HEK293 (cell line): ENCODE measurements around the gene PLCH2.

Source experiments
- GLI4 ChIP-seq: fragments of 450-650 bp; formaldehyde crosslinking; IDR thresholded peaks from 2 replicates; pipeline ENCODE4 v1.5.1; 2016; ENCODE audit warnings: missing biosample characterization, missing genetic modification characterization
- GLIS1 ChIP-seq: fragments of 450-650 bp; formaldehyde crosslinking; IDR thresholded peaks from 2 replicates; pipeline ENCODE4 v1.5.1; 2016; ENCODE audit warnings: missing biosample characterization, missing genetic modification characterization
- HOXA7 ChIP-seq: sonication (generic); formaldehyde crosslinking; IDR thresholded peaks from 2 replicates; pipeline ENCODE4 v1.8.1; 2022; ENCODE audit warnings: missing genetic modification reagents, borderline replicate concordance
- TRIM28 ChIP-seq: IDR thresholded peaks from 2 replicates; pipeline ENCODE4 v1.6.1; 2011; ENCODE audit warnings: low read length, control low read depth, borderline replicate concordance
- ZNF146 ChIP-seq: fragments of 450-650 bp; formaldehyde crosslinking; IDR thresholded peaks from 2 replicates; pipeline ENCODE4 v1.5.1; 2016; ENCODE audit warnings: missing biosample characterization, missing genetic modification characterization
- ZNF211 ChIP-seq: fragments of 450-650 bp; formaldehyde crosslinking; IDR thresholded peaks from 2 replicates; pipeline ENCODE4 v1.5.1; 2016; ENCODE audit warnings: low read depth, missing biosample characterization, missing genetic modification characterization
- ZNF600 ChIP-seq: fragments of 450-650 bp; formaldehyde crosslinking; IDR thresholded peaks from 2 replicates; pipeline ENCODE4 v1.5.1; 2016; ENCODE audit warnings: missing biosample characterization, missing genetic modification characterization
- ZNF610 ChIP-seq: fragments of 450-650 bp; formaldehyde crosslinking; IDR thresholded peaks from 2 replicates; pipeline ENCODE4 v1.5.1; 2016; ENCODE audit warnings: missing biosample characterization, missing genetic modification characterization, borderline replicate concordance
- ZNF707 ChIP-seq: fragments of 450-650 bp; formaldehyde crosslinking; IDR thresholded peaks from 2 replicates; pipeline ENCODE4 v1.5.1; 2016; ENCODE audit warnings: missing biosample characterization, missing genetic modification characterization
- TF ChIP-seq, protein P1 (sequence below): sonication (generic); formaldehyde crosslinking; IDR thresholded peaks from 2 replicates; pipeline ENCODE4 v1.8.1; 2022; ENCODE audit warnings: mild to moderate bottlenecking, moderate library complexity, missing genetic modification reagents
- TF ChIP-seq, protein P2 (sequence below): fragments of 450-650 bp; formaldehyde crosslinking; IDR thresholded peaks from 2 replicates; pipeline ENCODE4 v1.5.1; 2016; ENCODE audit warnings: missing biosample characterization, missing genetic modification characterization
- TF ChIP-seq, protein P3 (sequence below): fragments of 450-650 bp; formaldehyde crosslinking; IDR thresholded peaks from 2 replicates; pipeline ENCODE4 v1.5.1; 2016; ENCODE audit warnings: missing biosample characterization, missing genetic modification characterization
- TF ChIP-seq, protein P4 (sequence below): fragments of 450-650 bp; formaldehyde crosslinking; IDR thresholded peaks from 2 replicates; pipeline ENCODE4 v1.5.1; 2016; ENCODE audit warnings: missing biosample characterization, missing genetic modification characterization
- TF ChIP-seq, protein P5 (sequence below): fragments of 450-650 bp; formaldehyde crosslinking; IDR thresholded peaks from 2 replicates; pipeline ENCODE4 v1.5.1; 2017; ENCODE audit warnings: missing biosample characterization, missing genetic modification characterization

DNA sequence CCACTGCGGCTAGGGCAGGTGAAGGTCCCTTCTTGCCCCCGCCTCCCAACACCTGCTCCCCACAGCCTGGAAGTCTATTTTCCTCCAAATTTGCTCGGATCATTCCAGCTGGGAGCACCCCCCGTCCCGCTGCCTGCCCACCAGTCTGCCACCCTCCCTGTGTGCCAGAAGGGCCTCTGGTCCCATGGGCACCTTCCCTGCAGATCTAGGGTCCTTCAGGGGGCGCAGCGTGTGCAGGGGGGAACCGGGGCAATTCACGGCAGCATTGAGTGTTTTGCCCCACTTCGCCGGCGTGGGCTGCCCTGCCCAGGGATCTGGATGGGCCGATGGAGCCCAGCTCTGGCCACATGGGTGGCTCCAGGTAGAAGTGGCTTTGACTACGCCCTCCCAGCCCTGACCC is 37.4 kb upstream of the PLCH2 start:
- TF ChIP-seq, protein P1, sequence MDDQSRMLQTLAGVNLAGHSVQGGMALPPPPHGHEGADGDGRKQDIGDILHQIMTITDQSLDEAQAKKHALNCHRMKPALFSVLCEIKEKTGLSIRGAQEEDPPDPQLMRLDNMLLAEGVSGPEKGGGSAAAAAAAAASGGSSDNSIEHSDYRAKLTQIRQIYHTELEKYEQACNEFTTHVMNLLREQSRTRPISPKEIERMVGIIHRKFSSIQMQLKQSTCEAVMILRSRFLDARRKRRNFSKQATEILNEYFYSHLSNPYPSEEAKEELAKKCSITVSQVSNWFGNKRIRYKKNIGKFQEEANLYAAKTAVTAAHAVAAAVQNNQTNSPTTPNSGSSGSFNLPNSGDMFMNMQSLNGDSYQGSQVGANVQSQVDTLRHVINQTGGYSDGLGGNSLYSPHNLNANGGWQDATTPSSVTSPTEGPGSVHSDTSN (CRISPR knock-in tag), result no peak
- no peak for TF ChIP-seq ZNF211 (tag by site-specific recombination)
- TF ChIP-seq, protein P2, sequence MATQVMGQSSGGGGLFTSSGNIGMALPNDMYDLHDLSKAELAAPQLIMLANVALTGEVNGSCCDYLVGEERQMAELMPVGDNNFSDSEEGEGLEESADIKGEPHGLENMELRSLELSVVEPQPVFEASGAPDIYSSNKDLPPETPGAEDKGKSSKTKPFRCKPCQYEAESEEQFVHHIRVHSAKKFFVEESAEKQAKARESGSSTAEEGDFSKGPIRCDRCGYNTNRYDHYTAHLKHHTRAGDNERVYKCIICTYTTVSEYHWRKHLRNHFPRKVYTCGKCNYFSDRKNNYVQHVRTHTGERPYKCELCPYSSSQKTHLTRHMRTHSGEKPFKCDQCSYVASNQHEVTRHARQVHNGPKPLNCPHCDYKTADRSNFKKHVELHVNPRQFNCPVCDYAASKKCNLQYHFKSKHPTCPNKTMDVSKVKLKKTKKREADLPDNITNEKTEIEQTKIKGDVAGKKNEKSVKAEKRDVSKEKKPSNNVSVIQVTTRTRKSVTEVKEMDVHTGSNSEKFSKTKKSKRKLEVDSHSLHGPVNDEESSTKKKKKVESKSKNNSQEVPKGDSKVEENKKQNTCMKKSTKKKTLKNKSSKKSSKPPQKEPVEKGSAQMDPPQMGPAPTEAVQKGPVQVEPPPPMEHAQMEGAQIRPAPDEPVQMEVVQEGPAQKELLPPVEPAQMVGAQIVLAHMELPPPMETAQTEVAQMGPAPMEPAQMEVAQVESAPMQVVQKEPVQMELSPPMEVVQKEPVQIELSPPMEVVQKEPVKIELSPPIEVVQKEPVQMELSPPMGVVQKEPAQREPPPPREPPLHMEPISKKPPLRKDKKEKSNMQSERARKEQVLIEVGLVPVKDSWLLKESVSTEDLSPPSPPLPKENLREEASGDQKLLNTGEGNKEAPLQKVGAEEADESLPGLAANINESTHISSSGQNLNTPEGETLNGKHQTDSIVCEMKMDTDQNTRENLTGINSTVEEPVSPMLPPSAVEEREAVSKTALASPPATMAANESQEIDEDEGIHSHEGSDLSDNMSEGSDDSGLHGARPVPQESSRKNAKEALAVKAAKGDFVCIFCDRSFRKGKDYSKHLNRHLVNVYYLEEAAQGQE (tag by site-specific recombination), result no peak
- TF ChIP-seq, protein P3, sequence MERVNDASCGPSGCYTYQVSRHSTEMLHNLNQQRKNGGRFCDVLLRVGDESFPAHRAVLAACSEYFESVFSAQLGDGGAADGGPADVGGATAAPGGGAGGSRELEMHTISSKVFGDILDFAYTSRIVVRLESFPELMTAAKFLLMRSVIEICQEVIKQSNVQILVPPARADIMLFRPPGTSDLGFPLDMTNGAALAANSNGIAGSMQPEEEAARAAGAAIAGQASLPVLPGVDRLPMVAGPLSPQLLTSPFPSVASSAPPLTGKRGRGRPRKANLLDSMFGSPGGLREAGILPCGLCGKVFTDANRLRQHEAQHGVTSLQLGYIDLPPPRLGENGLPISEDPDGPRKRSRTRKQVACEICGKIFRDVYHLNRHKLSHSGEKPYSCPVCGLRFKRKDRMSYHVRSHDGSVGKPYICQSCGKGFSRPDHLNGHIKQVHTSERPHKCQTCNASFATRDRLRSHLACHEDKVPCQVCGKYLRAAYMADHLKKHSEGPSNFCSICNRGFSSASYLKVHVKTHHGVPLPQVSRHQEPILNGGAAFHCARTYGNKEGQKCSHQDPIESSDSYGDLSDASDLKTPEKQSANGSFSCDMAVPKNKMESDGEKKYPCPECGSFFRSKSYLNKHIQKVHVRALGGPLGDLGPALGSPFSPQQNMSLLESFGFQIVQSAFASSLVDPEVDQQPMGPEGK (tag by site-specific recombination), result no peak
- TF ChIP-seq ZNF146, result no peak
- TF ChIP-seq, protein P4, sequence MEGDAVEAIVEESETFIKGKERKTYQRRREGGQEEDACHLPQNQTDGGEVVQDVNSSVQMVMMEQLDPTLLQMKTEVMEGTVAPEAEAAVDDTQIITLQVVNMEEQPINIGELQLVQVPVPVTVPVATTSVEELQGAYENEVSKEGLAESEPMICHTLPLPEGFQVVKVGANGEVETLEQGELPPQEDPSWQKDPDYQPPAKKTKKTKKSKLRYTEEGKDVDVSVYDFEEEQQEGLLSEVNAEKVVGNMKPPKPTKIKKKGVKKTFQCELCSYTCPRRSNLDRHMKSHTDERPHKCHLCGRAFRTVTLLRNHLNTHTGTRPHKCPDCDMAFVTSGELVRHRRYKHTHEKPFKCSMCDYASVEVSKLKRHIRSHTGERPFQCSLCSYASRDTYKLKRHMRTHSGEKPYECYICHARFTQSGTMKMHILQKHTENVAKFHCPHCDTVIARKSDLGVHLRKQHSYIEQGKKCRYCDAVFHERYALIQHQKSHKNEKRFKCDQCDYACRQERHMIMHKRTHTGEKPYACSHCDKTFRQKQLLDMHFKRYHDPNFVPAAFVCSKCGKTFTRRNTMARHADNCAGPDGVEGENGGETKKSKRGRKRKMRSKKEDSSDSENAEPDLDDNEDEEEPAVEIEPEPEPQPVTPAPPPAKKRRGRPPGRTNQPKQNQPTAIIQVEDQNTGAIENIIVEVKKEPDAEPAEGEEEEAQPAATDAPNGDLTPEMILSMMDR (tag by site-specific recombination), result no peak
- TF ChIP-seq GLI4 (tag by site-specific recombination), result no peak
- TF ChIP-seq ZNF707 (tag by site-specific recombination), result no peak
- TF ChIP-seq ZNF600 (tag by site-specific recombination), result no peak
- TF ChIP-seq, protein P5, sequence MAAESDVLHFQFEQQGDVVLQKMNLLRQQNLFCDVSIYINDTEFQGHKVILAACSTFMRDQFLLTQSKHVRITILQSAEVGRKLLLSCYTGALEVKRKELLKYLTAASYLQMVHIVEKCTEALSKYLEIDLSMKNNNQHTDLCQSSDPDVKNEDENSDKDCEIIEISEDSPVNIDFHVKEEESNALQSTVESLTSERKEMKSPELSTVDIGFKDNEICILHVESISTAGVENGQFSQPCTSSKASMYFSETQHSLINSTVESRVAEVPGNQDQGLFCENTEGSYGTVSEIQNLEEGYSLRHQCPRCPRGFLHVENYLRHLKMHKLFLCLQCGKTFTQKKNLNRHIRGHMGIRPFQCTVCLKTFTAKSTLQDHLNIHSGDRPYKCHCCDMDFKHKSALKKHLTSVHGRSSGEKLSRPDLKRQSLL (tag by site-specific recombination), result no peak
- TF ChIP-seq TRIM28, result no peak
- no peak for TF ChIP-seq GLIS1 (tag by site-specific recombination)
- no peak for TF ChIP-seq HOXA7 (CRISPR knock-in tag)
- no peak for TF ChIP-seq ZNF610 (tag by site-specific recombination)
